ENCODE results near the gene STARD3. TPM values are rescaled to one million over a fixed set of nuclear protein-coding genes. Genes with fewer than 3 reads are reported as not detected.

The STARD3 gene
- total RNA-seq, 2 donors from 2014 or later = 52.5 to 202 TPM

DNA sequence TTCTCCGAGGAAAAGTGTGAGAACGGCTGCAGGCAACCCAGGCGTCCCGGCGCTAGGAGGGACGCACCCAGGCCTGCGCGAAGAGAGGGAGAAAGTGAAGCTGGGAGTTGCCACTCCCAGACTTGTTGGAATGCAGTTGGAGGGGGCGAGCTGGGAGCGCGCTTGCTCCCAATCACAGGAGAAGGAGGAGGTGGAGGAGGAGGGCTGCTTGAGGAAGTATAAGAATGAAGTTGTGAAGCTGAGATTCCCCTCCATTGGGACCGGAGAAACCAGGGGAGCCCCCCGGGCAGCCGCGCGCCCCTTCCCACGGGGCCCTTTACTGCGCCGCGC lies 62.8 kb downstream of the STARD3 start, which contains the start of gene ERBB2:
ERBB2 (plus strand) TSS at position 247 of the 330 bp plus-strand sequence. CDS start 175 bp downstream, outside the sequence.
- H3K27me3 ChIP-seq (replicated peaks; ENCODE audit: insufficient read depth) = no peaks in the 10 kb centered on the region
- peak within 1 kb of the TSS; percentile 98 for H3K4me3 ChIP-seq
- peaks cover 24% of the 10 kb centered on the region for H3K4me1 ChIP-seq (replicated peaks)
- H3K36me3 ChIP-seq = no peaks in the 10 kb centered on the region
- TF ChIP-seq, protein P1, sequence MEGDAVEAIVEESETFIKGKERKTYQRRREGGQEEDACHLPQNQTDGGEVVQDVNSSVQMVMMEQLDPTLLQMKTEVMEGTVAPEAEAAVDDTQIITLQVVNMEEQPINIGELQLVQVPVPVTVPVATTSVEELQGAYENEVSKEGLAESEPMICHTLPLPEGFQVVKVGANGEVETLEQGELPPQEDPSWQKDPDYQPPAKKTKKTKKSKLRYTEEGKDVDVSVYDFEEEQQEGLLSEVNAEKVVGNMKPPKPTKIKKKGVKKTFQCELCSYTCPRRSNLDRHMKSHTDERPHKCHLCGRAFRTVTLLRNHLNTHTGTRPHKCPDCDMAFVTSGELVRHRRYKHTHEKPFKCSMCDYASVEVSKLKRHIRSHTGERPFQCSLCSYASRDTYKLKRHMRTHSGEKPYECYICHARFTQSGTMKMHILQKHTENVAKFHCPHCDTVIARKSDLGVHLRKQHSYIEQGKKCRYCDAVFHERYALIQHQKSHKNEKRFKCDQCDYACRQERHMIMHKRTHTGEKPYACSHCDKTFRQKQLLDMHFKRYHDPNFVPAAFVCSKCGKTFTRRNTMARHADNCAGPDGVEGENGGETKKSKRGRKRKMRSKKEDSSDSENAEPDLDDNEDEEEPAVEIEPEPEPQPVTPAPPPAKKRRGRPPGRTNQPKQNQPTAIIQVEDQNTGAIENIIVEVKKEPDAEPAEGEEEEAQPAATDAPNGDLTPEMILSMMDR (IDR thresholded peaks at IDR 0.05) = no peak
- TF ChIP-seq POLR2A (IDR thresholded peaks at IDR 0.05) = peak; percentile 83
- TF ChIP-seq POLR2AphosphoS5 (IDR thresholded peaks at IDR 0.05) = peak; percentile 91
- DNase-seq (ENCODE audit: low spot score) = peak; percentile 86
- WGBS = 1% methylated on average over 20 of the region's 20 CpGs
- intact Hi-C loops (cut with DNase I) = no loop called here
- H3K9me3 ChIP-seq = no peaks in the 10 kb centered on the region
- peak within 1 kb of the TSS; percentile 98 for H3K27ac ChIP-seq

GRCh38 chr17:39700148-39700987 lies 63.4 kb downstream of the STARD3 start:
- Histone ChIP-seq H3K36me3 (no peaks in the 10 kb centered on the region), H3K4me1 (replicated peaks) (peaks cover 29% of the 10 kb centered on the region), H3K9me3 (no peaks in the 10 kb centered on the region), H3K27me3 (replicated peaks; ENCODE audit: insufficient read depth) (no peaks in the 10 kb centered on the region), H3K4me3 (peak overlapping the region; percentile 98), H3K27ac (peak overlapping the region; percentile 98)
- no peak for TF ChIP-seq POLR2AphosphoS5 (IDR thresholded peaks at IDR 0.05)
- WGBS = 1% methylated on average over 37 of the region's 57 CpGs
- intact Hi-C loops (cut with DNase I) = no loop called here
- DNase-seq (ENCODE audit: low spot score) = no peak

DNA sequence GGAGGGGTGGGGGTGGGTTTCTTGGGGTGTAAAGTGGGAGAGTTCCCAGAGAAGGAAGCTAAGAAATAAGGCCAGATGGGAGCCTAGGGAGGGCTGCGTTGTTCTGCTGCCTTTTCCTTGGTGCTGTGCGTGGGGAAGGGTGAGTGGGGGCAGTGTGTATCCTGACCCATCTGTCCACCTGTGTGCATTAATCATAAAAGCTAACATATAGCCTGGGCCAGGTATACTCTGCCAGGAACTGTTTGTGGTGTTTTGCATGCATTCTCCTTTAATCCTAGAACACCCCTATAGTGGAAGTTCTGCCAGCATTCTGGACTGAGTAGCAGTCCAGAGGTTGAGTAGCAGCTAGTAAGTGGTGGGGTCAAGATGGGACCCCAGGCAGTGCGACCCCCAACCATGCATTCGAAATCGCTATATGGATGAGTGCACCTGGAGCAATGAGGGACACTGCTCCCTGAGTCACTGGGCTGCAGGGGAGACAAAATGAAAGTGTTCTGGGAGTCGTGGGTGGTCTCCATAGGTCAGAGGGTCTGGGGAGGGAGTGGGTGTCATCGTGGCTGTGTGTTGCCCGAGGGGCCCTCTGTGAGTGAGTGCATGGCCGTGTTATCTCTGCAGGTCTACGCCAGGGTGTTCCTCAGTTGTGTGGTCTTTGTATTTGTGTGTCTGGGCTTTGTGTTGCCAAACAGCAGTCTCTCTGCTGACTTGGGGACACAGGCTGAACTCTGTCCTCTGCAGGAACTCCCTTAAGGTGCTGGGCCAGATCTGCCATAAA lies 64.3 kb downstream of the STARD3 start:
- H3K9me3 ChIP-seq = no peaks in the 10 kb centered on the region
- H3K4me1 ChIP-seq (replicated peaks) = peaks cover 33% of the 10 kb centered on the region
- H3K4me3 ChIP-seq = peak overlapping the region; percentile 98
- intact Hi-C loops (cut with DNase I) = no loop called here
- DNase-seq (ENCODE audit: low spot score) = no peak
- H3K27ac ChIP-seq = peak overlapping the region; percentile 98
- 26% methylated on average over 10 of the region's 10 CpGs for WGBS
- TF ChIP-seq POLR2A (IDR thresholded peaks at IDR 0.05) (peak; percentile 39), POLR2AphosphoS5 (IDR thresholded peaks at IDR 0.05) (no peak)
- TF ChIP-seq, protein P1 (IDR thresholded peaks at IDR 0.05) = no peak
- no peaks in the 10 kb centered on the region for H3K36me3 ChIP-seq
- H3K27me3 ChIP-seq (replicated peaks; ENCODE audit: insufficient read depth) = no peaks in the 10 kb centered on the region

- peak overlapping the region; percentile 98 for H3K4me3 ChIP-seq
- H3K27me3 ChIP-seq (replicated peaks; ENCODE audit: insufficient read depth) = no peaks in the 10 kb centered on the region
- no peak for DNase-seq (ENCODE audit: low spot score)
- H3K9me3 ChIP-seq = no peaks in the 10 kb centered on the region
- intact Hi-C loops (cut with DNase I) = no loop called here
- no peaks in the 10 kb centered on the region for H3K36me3 ChIP-seq
- peak overlapping the region; percentile 98 for H3K27ac ChIP-seq
- no peak for TF ChIP-seq POLR2AphosphoS5 (IDR thresholded peaks at IDR 0.05)
- TF ChIP-seq POLR2A (IDR thresholded peaks at IDR 0.05) = no peak
- TF ChIP-seq, protein P1 (IDR thresholded peaks at IDR 0.05) = no peak
- H3K4me1 ChIP-seq (replicated peaks) = peaks cover 39% of the 10 kb centered on the region
- WGBS = 55% methylated on average over 4 of the region's 4 CpGs
Measured at GRCh38 chr17:39701784-39702422, 65.0 kb downstream of the STARD3 start.
